CD4-positive, alpha-beta T cell treated with Interferon alpha-2 for 1 hour (primary cell): ENCODE results near the gene QKI.

Source experiments
- DNase-seq, 2 donors: peaks; one replicate each; pipeline ENCODE4 v3.0.0-alpha.2; 2020 to 2022

The QKI gene

GRCh38 chr6:163625265-163625664 is 210.7 kb downstream of the QKI start:
- no peak for DNase-seq

GRCh38 chr6:163626073-163626867 is 211.8 kb downstream of the QKI start:
- no peak for DNase-seq

- DNase-seq = no peak
These were observed 212.9 kb downstream of the QKI start for GRCh38 chr6:163627274-163628062.
